HCT116 (cell line): Measurements from ENCODE around the gene BSG.

Experiments
- CEBPB ChIP-seq: IDR thresholded peaks from 2 replicates; pipeline ENCODE4 v1.6.1; 2012; ENCODE audit warnings: low read depth
- EGR1 ChIP-seq: IDR thresholded peaks from 2 replicates; pipeline ENCODE4 v1.6.1; 2012; ENCODE audit warnings: low read depth
- EZH2 ChIP-seq: fragments of 200-600 bp; sonication (generic); IDR thresholded peaks from 2 replicates; pipeline ENCODE4 v1.6.1; 2017; ENCODE audit warnings: antibody characterized with exemption, mixed run types
- POLR2A ChIP-seq: IDR thresholded peaks from 2 replicates; pipeline ENCODE4 v1.7.0; 2011; ENCODE audit warnings: borderline replicate concordance; ENCODE audit not compliant: insufficient read depth, insufficient read length; ENCODE audit errors: extremely low read depth
- POLR2AphosphoS5 ChIP-seq: IDR thresholded peaks from 2 replicates; pipeline ENCODE4 v1.6.1; 2011; ENCODE audit warnings: mild to moderate bottlenecking, low read depth, low read length, moderate library complexity
- RAD21 ChIP-seq: IDR thresholded peaks from 2 replicates; pipeline ENCODE4 v1.6.1; 2012; ENCODE audit warnings: low read depth, mild to moderate bottlenecking
- REST ChIP-seq: IDR thresholded peaks from 2 replicates; pipeline ENCODE4 v1.6.1; 2012; ENCODE audit warnings: low read depth
- YY1 ChIP-seq: IDR thresholded peaks from 2 replicates; pipeline ENCODE4 v1.6.1; 2011; ENCODE audit warnings: low read length, low read depth, moderate library complexity, mild to moderate bottlenecking; ENCODE audit not compliant: insufficient replicate concordance; ENCODE audit errors: extremely low read depth
- ZNF274 ChIP-seq: fragments of 200-500 bp; sonication (Bioruptor generic); IDR thresholded peaks from 2 replicates; pipeline ENCODE4 v1.6.1; 2014; ENCODE audit warnings: mild to moderate bottlenecking, low read depth, low read length, inconsistent platforms
- TF ChIP-seq, protein P1 (sequence below), 3 experiments: fragments of 200-600 bp in 1 of 3; sonication (generic) in 1 of 3; IDR thresholded peaks in 2 of 3; conservative IDR thresholded peaks in 1 of 3; 2 replicates each; pipeline ENCODE4 v1.5.1; 2012 to 2017; ENCODE audit warnings: low read depth in 2 of 3, low read length in 2 of 3, antibody characterized with exemption in 1 of 3, borderline replicate concordance in 1 of 3, control low read depth in 1 of 3, mild to moderate bottlenecking in 1 of 3, mixed read lengths in 1 of 3, mixed run types in 1 of 3, moderate library complexity in 1 of 3; ENCODE audit not compliant: insufficient read depth in 1 of 3
- TF ChIP-seq, protein P2 (sequence below): IDR thresholded peaks from 2 replicates; pipeline ENCODE4 v1.6.1; 2012
- TF ChIP-seq, protein P3 (sequence below): IDR thresholded peaks from 2 replicates; pipeline ENCODE4 v1.6.1; 2011; ENCODE audit warnings: mild to moderate bottlenecking, low read length, moderate library complexity; ENCODE audit not compliant: insufficient replicate concordance; ENCODE audit errors: extremely low read depth

- TF ChIP-seq POLR2A: no peak
- TF ChIP-seq, protein P1, sequence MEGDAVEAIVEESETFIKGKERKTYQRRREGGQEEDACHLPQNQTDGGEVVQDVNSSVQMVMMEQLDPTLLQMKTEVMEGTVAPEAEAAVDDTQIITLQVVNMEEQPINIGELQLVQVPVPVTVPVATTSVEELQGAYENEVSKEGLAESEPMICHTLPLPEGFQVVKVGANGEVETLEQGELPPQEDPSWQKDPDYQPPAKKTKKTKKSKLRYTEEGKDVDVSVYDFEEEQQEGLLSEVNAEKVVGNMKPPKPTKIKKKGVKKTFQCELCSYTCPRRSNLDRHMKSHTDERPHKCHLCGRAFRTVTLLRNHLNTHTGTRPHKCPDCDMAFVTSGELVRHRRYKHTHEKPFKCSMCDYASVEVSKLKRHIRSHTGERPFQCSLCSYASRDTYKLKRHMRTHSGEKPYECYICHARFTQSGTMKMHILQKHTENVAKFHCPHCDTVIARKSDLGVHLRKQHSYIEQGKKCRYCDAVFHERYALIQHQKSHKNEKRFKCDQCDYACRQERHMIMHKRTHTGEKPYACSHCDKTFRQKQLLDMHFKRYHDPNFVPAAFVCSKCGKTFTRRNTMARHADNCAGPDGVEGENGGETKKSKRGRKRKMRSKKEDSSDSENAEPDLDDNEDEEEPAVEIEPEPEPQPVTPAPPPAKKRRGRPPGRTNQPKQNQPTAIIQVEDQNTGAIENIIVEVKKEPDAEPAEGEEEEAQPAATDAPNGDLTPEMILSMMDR (IDR thresholded peaks at IDR 0.05 in 2 of 3, conservative IDR thresholded peaks at IDR 0.05 in 1 of 3; ENCODE audit: borderline replicate concordance in 1 of 3, insufficient read depth in 1 of 3, low read depth in 2 of 3, low read length in 2 of 3): no peak
- TF ChIP-seq, protein P2, sequence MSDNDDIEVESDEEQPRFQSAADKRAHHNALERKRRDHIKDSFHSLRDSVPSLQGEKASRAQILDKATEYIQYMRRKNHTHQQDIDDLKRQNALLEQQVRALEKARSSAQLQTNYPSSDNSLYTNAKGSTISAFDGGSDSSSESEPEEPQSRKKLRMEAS: no peak
- TF ChIP-seq, protein P3, sequence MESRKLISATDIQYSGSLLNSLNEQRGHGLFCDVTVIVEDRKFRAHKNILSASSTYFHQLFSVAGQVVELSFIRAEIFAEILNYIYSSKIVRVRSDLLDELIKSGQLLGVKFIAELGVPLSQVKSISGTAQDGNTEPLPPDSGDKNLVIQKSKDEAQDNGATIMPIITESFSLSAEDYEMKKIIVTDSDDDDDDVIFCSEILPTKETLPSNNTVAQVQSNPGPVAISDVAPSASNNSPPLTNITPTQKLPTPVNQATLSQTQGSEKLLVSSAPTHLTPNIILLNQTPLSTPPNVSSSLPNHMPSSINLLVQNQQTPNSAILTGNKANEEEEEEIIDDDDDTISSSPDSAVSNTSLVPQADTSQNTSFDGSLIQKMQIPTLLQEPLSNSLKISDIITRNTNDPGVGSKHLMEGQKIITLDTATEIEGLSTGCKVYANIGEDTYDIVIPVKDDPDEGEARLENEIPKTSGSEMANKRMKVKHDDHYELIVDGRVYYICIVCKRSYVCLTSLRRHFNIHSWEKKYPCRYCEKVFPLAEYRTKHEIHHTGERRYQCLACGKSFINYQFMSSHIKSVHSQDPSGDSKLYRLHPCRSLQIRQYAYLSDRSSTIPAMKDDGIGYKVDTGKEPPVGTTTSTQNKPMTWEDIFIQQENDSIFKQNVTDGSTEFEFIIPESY: no peak
- no peak for TF ChIP-seq POLR2AphosphoS5
- TF ChIP-seq EZH2: no peak
- no peak for TF ChIP-seq REST
- TF ChIP-seq ZNF274: no peak
- no peak for TF ChIP-seq YY1
- TF ChIP-seq CEBPB: no peak
- no peak for TF ChIP-seq RAD21
- TF ChIP-seq EGR1: no peak
These were observed 38.5 kb downstream of the BSG start for GRCh38 chr19:610801-611480.
